ENCODE measurements around the gene PKP4. TPM values are rescaled to one million over a fixed set of nuclear protein-coding genes. Genes with fewer than 3 reads are reported as not detected.

Gene PKP4
- polyA plus RNA-seq, 1 experiment, result 24.9 TPM

DNA sequence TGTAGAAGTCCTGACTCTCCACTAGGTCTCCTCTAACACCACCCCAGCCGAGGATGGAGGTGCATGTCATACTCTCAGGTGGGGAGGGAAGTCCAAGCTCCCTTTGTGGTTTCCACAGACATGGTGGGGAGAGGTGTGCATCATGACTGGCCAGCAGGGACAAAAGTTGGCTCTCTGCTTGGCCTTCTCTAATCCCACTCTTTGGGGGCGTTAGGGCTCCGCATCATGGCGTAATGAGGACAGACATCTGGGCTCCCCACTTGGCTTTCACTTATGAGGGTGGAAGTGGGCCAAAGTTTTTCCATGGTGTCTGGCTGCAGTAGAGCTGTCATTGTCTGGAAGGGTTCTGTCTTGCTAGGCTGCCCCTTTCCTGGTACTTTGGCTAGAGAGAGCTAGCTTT lies 257.7 kb downstream of the PKP4 start:
- CTCF ChIA-PET, result interaction anchor here (1.9 kb wide), 1 partner anchor 40 kb away, joined by 7 read pairs; no protein-coding TSS in a partner anchor
- Histone ChIP-seq H3K4me3 (ENCODE audit: low read depth, low read length) (no peak overlapping the region), H3K9me3 (ENCODE audit: control insufficient read depth, insufficient read depth, low read length) (no peaks in the 10 kb centered on the region), H3K27ac (ENCODE audit: low read depth, low read length) (no peak overlapping the region), H3K27me3 (ENCODE audit: control insufficient read depth, insufficient read depth, low read length) (peaks cover 2% of the 10 kb centered on the region)
- DNase-seq (ENCODE audit: low read depth, low spot score), result no peak
- POLR2A ChIA-PET, result no interaction called here
- TF ChIP-seq, protein P1, sequence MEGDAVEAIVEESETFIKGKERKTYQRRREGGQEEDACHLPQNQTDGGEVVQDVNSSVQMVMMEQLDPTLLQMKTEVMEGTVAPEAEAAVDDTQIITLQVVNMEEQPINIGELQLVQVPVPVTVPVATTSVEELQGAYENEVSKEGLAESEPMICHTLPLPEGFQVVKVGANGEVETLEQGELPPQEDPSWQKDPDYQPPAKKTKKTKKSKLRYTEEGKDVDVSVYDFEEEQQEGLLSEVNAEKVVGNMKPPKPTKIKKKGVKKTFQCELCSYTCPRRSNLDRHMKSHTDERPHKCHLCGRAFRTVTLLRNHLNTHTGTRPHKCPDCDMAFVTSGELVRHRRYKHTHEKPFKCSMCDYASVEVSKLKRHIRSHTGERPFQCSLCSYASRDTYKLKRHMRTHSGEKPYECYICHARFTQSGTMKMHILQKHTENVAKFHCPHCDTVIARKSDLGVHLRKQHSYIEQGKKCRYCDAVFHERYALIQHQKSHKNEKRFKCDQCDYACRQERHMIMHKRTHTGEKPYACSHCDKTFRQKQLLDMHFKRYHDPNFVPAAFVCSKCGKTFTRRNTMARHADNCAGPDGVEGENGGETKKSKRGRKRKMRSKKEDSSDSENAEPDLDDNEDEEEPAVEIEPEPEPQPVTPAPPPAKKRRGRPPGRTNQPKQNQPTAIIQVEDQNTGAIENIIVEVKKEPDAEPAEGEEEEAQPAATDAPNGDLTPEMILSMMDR (IDR thresholded peaks at IDR 0.05; ENCODE audit: low read depth, low read length), result no peak

DNA sequence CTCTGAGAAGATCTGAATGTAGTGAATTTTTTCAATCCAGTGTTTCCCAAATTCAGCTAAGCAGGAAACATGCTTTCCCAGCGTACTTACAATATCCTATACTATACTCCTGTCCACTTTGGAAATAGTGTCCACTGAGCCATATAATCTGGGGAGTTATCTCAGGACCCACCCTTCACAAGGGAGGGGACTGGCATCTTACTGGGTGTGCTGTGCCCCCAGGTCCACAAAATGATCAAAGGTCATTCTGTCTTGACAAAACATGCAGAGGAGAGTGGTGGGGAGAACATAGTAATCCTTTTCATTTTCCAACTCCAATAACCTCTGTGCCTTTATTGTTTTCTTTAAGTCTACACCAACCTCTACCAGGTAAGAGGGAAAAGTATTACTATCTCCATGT lies 258.6 kb downstream of the PKP4 start:
- no peak overlapping the region for H3K27ac ChIP-seq (ENCODE audit: low read depth, low read length)
- no peak overlapping the region for H3K4me3 ChIP-seq (ENCODE audit: low read depth, low read length)
- peaks cover 2% of the 10 kb centered on the region for H3K27me3 ChIP-seq (ENCODE audit: control insufficient read depth, insufficient read depth, low read length)
- ChIA-PET CTCF (no interaction called here), POLR2A (no interaction called here)
- no peaks in the 10 kb centered on the region for H3K9me3 ChIP-seq (ENCODE audit: control insufficient read depth, insufficient read depth, low read length)
- DNase-seq (ENCODE audit: low read depth, low spot score), result no peak
- TF ChIP-seq, protein P1 (IDR thresholded peaks at IDR 0.05; ENCODE audit: low read depth, low read length), result no peak

DNA sequence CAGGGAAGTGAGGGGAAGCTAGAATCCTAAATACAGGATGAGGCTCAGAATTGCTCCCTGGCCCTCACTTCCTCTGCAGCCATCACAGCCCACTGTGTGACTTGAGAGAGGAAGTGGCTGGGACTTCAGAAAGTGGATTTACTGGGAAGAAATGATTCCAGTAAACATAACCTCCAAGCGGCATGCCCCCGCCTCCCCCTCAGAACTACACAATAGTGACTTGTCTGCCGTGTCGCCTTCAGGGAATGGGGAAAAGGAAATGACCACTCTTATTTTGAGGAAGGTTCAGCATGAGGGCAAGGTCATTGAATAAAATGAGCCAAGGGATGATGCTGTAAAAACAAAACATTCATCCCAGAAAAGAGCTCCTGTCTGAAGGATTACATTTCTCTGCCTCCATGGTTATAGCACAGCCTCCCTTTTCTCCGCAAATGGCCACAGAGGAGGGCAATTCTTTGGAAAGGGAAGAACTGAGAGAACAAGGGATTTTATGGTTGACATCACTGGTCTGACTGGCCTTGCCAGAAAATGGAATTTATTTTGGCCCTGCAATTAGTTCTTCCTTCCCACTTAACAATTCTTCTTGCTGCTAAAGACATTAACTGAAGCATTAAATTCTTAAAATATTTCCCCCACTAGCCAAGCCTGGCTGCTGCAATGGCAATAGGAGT lies 259.5 kb downstream of the PKP4 start:
- ChIA-PET CTCF (interaction anchor here (0.7 kb wide), 1 partner anchor 30 kb away, joined by 3 read pairs; no protein-coding TSS in a partner anchor), POLR2A (no interaction called here)
- DNase-seq (ENCODE audit: low read depth, low spot score), result no peak
- H3K27me3 ChIP-seq (ENCODE audit: control insufficient read depth, insufficient read depth, low read length), result peaks cover 2% of the 10 kb centered on the region
- H3K27ac ChIP-seq (ENCODE audit: low read depth, low read length), result no peak overlapping the region
- TF ChIP-seq, protein P1 (IDR thresholded peaks at IDR 0.05; ENCODE audit: low read depth, low read length), result no peak
- H3K4me3 ChIP-seq (ENCODE audit: low read depth, low read length), result no peak overlapping the region
- no peaks in the 10 kb centered on the region for H3K9me3 ChIP-seq (ENCODE audit: control insufficient read depth, insufficient read depth, low read length)

DNA sequence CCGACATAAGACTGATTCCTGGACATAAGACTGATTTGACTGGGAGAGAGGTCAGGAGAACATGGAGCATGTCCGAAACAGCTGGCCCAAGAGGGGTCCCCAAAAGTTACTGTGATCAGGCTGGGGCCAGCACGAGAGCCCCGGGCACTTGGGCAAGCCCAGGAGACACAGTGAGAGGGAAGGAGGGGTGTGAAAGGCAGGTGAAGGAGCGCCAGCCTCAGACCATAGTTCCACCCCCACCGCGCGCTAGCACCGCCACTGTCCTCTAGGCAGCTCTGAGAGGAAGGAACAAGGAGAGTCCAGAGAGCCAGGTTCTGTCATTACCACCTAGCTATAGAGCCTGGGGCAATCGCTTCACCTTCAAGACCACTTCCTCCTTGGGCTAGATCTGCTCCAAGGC lies 260.2 kb downstream of the PKP4 start:
- TF ChIP-seq, protein P1 (IDR thresholded peaks at IDR 0.05; ENCODE audit: low read depth, low read length), result no peak
- peaks cover 4% of the 10 kb centered on the region for H3K27me3 ChIP-seq (ENCODE audit: control insufficient read depth, insufficient read depth, low read length)
- ChIA-PET POLR2A (no interaction called here), CTCF (interaction anchor here (1.0 kb wide), 1 partner anchor 37 kb away, joined by 7 read pairs; no protein-coding TSS in a partner anchor)
- H3K4me3 ChIP-seq (ENCODE audit: low read depth, low read length), result no peak overlapping the region
- no peak for DNase-seq (ENCODE audit: low read depth, low spot score)
- no peaks in the 10 kb centered on the region for H3K9me3 ChIP-seq (ENCODE audit: control insufficient read depth, insufficient read depth, low read length)
- H3K27ac ChIP-seq (ENCODE audit: low read depth, low read length), result no peak overlapping the region

DNA sequence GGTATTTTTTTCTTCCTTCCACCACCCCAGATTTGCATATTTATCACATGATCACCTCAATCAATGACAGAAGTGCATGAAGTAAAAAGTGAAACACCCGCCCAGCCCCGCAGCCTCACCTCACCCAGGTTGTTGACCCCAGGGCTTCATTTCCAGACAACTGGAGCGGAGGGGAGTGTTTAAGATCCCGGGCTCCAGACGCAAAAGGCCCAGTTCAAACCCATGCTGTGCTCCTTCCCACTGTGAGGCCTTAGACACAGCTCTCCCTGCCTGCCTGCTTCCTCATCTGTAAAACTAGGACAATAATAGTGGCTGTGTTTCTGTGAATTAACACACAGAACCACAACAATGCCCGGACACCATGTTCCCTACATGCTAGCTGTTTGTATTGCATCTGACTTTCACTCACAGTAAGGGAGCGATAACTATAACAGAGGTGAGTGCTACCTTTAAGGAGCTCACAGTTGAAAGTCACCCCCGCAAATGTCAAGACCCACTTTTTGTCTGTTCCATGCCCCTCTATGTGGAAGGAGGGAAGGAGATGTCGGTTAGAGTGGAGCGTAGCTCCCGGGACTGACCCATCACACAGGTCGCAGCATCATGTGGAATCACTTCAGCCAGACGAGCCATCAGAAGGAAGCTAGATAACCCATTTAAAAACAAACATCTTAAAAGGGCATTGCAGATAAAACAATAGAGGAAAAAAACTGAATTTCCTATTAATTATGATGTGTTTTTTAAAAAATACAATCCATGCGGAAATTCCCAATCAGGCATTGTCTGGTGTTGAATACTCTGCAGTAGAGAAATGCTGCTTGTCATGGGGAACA lies 260.8 kb downstream of the PKP4 start:
- no peak overlapping the region for H3K4me3 ChIP-seq (ENCODE audit: low read depth, low read length)
- no peak overlapping the region for H3K27ac ChIP-seq (ENCODE audit: low read depth, low read length)
- POLR2A ChIA-PET, result no interaction called here
- CTCF ChIA-PET, result interaction anchor here (1.0 kb wide), 1 partner anchor 36 kb away, joined by 7 read pairs; no protein-coding TSS in a partner anchor
- TF ChIP-seq, protein P1 (IDR thresholded peaks at IDR 0.05; ENCODE audit: low read depth, low read length), result no peak
- DNase-seq (ENCODE audit: low read depth, low spot score), result no peak
- H3K27me3 ChIP-seq (ENCODE audit: control insufficient read depth, insufficient read depth, low read length), result peaks cover 4% of the 10 kb centered on the region
- H3K9me3 ChIP-seq (ENCODE audit: control insufficient read depth, insufficient read depth, low read length), result no peaks in the 10 kb centered on the region

Data from AG04450 (cell line).